HG03354 (cell line): ENCODE data around the gene MYOC.

Experiments
- ATAC-seq: cut with Tn5 transposase; IDR thresholded peaks from one replicate; pipeline ENCODE4 v1.9.1; 2021; ENCODE audit warnings: mild to moderate bottlenecking; ENCODE audit not compliant: unreplicated experiment, poor library complexity, severe bottlenecking

MYOC gene

GRCh38 chr1:171654201-171654941 lies 1.9 kb upstream of the MYOC start:
- no peak for ATAC-seq

- ATAC-seq, result no peak
These were observed 1.3 kb upstream of the MYOC start for GRCh38 chr1:171653796-171654195.

GRCh38 chr1:171646249-171646560 lies 6.3 kb downstream of the MYOC start:
- ATAC-seq, result no peak

GRCh38 chr1:171645553-171646248 lies 6.8 kb downstream of the MYOC start:
- no peak for ATAC-seq

GRCh38 chr1:171644805-171645483 lies 7.5 kb downstream of the MYOC start:
- ATAC-seq, result peak; percentile 81

- no peak for ATAC-seq
These were observed 9.3 kb downstream of the MYOC start for GRCh38 chr1:171643156-171643555.

- ATAC-seq, result no peak
These were observed 10.3 kb downstream of the MYOC start for GRCh38 chr1:171642197-171642596.

- no peak for ATAC-seq
These were observed 11.2 kb downstream of the MYOC start for GRCh38 chr1:171641076-171641864.

- no peak for ATAC-seq
These were observed 12.3 kb downstream of the MYOC start for GRCh38 chr1:171640225-171640624.

GRCh38 chr1:171637928-171638576 lies 14.4 kb downstream of the MYOC start:
- no peak for ATAC-seq

- no peak for ATAC-seq
These were observed 16.3 kb downstream of the MYOC start for GRCh38 chr1:171636141-171636540.

GRCh38 chr1:171635661-171636060 lies 16.8 kb downstream of the MYOC start:
- ATAC-seq, result no peak

GRCh38 chr1:171628225-171628624 lies 24.3 kb downstream of the MYOC start:
- ATAC-seq, result no peak

- no peak for ATAC-seq
These were observed 25.5 kb downstream of the MYOC start for GRCh38 chr1:171627020-171627419.

GRCh38 chr1:171625225-171625624 lies 27.3 kb downstream of the MYOC start:
- ATAC-seq, result no peak

- no peak for ATAC-seq
These were observed 28.7 kb downstream of the MYOC start for GRCh38 chr1:171623651-171624331.

GRCh38 chr1:171622152-171622462 lies 30.4 kb downstream of the MYOC start, which contains the start of gene MYOCOS:
TSS of gene MYOCOS (plus strand) at chr1:171622243. CDS start at chr1:171623884, 1,641 bp downstream.
- ATAC-seq, result no peak

- ATAC-seq, result no peak
These were observed 35.9 kb downstream of the MYOC start for GRCh38 chr1:171616586-171616985.
